Breast epithelium (tissue), 3 donors: ENCODE data around the gene SLC13A2.

Source experiments
- CTCF ChIP-seq, 3 donors: fragments of 450-650 bp; IDR thresholded peaks; one replicate each; pipeline ENCODE4 v1.5.1; 2016 to 2017; ENCODE audit warnings: antibody characterized with exemption in 3 of 3, mild to moderate bottlenecking in 3 of 3, moderate library complexity in 3 of 3
- POLR2A ChIP-seq: fragments of 450-650 bp; IDR thresholded peaks from one replicate; pipeline ENCODE4 v1.6.1; 2016; ENCODE audit warnings: antibody characterized with exemption, mild to moderate bottlenecking, moderate library complexity

DNA sequence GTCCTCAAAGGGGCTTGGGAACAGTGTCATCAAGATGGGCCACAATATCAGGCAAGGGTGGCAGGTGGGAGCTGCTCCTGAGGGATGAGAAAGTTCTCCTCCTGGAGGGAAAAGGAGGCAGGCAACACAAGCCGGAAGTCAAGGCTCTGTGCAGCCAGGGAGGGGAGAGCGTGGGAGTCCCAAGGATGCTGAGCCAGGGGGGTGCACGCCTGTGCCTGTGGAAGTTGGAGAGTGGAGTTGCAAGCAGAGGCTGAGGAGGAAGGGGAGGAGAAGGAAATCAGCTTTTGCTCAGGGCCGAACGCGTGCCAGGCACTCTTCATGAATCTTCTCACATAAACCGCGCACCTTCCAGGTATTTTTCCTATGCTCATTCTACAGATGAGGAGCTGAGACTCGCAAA, 7.4 kb upstream of the SLC13A2 start:
- TF ChIP-seq POLR2A, result no peak
- no peak for TF ChIP-seq CTCF (IDR thresholded peaks at IDR 0.05)
